Transverse colon (tissue), 4 donors: ENCODE measurements around the gene PLEKHO2.
A peak's percentile ranks its signal among the peaks of the same experiment; 100 is the strongest.

Experiments
- POLR2A ChIP-seq: fragments of 450-650 bp; IDR thresholded peaks from one replicate; pipeline ENCODE4 v1.6.1; 2016; ENCODE audit warnings: antibody characterized with exemption, mild to moderate bottlenecking, moderate library complexity
- POLR2AphosphoS5 ChIP-seq, 3 donors: sonication (generic); formaldehyde crosslinking; IDR thresholded peaks; one replicate each; pipeline ENCODE4 v1.6.1; 2016; ENCODE audit warnings: antibody characterized with exemption in 3 of 3
- TF ChIP-seq, protein P1 (sequence below), 5 experiments: fragments of 200-600 bp in 3 of 5; fragments of 450-650 bp in 2 of 5; sonication (generic) in 3 of 5; IDR thresholded peaks; 1 replicate in 2 of 5; 2 replicates in 3 of 5; pipeline ENCODE4 v1.5.1; 2016 to 2017; ENCODE audit warnings: antibody characterized with exemption in 5 of 5, inconsistent platforms in 3 of 5, mild to moderate bottlenecking in 2 of 5, moderate library complexity in 1 of 5

DNA sequence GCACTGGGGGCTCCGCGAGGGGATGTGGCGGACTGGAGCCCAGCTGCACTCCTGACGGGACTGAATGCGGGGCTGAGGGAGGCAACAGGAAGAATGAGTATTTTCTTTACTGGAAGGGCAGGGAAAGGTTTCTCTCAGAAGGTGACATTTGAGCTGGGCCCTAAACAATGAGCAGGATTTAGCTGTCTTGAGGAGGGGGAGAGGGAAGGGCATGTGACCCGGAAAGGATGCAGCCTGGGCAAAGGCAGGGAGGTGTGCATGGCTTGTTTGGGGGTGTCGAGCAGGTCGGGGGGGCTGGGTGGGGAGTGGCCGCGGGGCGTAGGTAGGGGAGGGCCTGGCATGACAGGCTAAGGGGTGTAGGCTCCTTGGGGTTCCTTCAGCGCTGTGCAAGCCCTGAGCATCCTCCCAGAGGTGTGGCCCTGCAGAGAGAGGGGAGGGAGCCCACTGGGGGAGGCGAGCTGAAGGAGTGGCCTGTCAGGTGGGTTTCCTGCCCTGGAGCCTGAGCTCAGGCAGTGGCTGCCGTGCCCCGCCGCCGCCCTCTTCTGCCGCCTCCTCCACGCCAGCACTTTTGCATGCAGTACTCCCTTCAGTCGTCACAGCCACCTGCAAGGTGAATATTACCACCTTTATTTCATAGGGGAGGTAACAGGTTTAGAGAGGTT is 52.8 kb downstream of the PLEKHO2 start:
- TF ChIP-seq POLR2A (peak; percentile 16), POLR2AphosphoS5 (IDR thresholded peaks at IDR 0.05) (peak in 2 of 3 donors; percentile 43 to 48)
- TF ChIP-seq, protein P1, sequence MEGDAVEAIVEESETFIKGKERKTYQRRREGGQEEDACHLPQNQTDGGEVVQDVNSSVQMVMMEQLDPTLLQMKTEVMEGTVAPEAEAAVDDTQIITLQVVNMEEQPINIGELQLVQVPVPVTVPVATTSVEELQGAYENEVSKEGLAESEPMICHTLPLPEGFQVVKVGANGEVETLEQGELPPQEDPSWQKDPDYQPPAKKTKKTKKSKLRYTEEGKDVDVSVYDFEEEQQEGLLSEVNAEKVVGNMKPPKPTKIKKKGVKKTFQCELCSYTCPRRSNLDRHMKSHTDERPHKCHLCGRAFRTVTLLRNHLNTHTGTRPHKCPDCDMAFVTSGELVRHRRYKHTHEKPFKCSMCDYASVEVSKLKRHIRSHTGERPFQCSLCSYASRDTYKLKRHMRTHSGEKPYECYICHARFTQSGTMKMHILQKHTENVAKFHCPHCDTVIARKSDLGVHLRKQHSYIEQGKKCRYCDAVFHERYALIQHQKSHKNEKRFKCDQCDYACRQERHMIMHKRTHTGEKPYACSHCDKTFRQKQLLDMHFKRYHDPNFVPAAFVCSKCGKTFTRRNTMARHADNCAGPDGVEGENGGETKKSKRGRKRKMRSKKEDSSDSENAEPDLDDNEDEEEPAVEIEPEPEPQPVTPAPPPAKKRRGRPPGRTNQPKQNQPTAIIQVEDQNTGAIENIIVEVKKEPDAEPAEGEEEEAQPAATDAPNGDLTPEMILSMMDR (IDR thresholded peaks at IDR 0.05), result no peak
